Stimulated activated CD8-positive, alpha-beta memory T cell treated with anti-CD3 and anti-CD28 coated beads, Interleukin-4, amount 100 ng/mL, for 4 hours (primary cell): ENCODE data around the gene SLC25A29.
"Not testable (repeated sequence)": the region's sequence is repeated elsewhere in the genome, so short reads cannot be mapped to it uniquely, and the experiment has no call there.

Experiments used
- DNase-seq, 2 donors: peaks; one replicate each; pipeline ENCODE4 v3.0.0-alpha.2; 2020; ENCODE audit warnings: low read depth in 2 of 2, low spot score in 1 of 2

The SLC25A29 gene

DNA sequence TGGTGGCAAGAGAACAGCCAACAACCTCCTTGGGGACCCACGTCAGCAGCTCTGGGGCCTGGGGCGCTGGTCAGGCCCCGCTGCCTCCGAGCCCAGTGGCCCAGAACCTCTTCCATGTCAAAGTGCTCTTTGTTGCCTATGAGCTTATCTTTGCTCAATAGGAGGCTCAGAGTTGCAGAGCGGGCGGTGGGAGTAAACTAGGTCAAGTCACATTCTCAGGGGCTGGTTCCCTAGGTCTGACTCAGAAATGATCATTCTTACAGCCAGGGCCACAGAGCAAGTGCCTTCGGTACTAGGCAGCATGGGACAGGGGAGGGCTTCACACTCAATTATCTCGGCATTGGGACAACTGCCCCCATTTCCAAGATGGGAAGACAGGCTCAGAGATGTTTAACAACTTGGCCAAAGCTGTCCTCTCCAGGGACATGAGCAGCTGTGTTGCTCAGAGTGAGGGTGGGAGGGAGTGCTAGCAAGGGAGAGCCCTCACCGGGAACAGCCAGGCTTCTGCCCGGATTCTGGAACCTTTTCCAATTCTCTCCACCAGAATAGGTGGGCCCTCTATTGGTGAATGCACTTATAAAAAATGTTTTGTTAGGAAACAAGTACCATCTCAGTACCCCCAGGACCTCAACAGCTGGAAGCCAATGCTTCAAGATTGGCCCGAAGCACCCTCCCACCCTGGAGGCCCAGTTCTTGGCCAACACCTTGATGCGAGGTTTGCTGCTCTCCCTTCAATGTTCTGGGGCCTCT lies 11.9 kb downstream of the SLC25A29 start:
- DNase-seq: no peak

DNA sequence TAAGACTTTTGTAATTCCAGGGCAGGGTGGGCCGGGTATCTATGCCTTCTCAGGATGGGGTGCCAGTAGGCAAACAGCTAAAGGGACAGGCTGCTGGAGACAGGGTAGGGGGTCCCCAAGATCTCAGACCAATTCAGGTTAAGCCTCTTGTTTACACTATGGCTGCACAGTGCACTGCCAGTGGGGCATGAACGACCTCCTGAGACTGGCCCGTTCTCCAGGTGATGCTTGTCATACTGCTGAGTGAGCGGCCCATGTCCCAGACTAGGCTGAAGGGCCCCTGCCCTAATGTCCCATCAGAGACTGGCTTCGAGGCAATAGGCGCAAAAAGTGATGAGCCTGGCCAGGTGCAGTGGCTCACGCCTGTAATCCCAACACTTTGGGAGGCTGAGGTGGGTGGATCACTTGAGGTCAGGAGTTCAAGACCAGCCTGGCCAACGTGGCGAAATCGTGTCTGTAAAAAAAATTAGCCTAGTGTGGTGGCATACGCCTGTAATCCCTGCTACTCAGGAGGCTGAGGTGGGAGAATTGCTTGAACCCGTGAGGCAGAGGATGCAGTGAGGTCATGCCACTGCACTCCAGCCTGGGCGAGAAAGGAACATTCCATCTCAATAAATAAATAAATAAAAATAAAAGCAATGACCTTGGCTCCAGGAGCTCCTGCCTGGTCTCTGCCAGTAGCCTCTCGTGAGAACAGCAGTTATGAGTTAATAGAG lies 12.6 kb downstream of the SLC25A29 start:
- DNase-seq: no peak

DNA sequence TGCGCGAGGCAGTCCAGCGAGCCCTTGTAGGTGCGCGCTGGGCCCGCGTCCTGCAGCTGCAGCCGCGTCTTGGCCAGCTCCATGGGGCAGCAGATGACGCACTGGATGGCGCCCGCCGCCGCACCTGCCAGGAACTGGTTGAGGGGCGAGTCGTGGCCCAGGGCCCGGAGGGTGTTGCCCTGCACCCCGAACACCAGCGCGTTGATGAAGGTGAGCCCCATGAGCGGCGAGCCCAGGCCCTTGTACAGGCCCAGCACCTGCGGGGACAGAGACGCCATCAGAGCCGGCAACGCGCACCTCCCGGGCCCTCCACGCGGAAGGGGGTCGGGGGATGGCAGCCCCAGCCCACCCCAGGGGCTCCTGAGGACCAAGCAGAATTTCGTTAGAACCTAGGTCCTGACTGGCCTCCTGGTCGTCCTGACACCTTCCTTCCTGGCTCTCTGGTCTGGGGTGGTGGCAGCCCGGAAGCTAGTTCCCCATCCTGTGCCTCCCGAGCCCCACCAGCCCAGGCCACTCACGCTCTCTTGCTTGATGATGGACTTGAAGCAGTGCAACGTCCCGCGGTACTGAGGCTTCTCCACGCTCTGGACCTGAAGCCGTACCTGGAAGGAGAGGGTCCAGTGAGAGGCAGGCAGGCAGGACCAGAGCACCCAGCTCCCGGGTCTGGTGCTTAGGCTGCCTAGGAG lies 13.3 kb downstream of the SLC25A29 start:
- DNase-seq: no peak

DNA sequence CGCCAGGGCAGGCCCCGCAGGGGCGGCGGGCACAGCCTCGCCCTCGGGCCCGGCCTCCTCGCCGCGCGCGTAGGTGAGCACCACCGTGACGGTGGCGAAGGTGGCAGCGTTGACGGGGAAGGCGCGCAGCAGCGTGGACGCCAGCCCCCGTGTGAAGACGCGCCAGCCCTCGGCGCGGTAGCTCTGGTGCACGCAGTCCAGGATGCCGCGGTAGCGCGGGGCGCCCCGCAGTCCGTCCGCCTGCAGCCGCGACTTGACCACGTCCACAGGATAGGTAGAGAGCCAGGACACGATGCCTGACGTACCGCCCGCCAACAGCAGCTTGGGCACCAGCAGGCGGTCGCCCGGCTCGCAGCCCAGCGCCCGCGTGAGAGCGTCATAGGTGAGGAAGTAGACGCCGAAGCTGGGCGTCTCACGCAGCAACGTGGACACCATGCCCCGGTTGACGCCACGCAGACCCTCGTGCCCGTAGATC lies 13.9 kb downstream of the SLC25A29 start:
- DNase-seq: no peak

DNA sequence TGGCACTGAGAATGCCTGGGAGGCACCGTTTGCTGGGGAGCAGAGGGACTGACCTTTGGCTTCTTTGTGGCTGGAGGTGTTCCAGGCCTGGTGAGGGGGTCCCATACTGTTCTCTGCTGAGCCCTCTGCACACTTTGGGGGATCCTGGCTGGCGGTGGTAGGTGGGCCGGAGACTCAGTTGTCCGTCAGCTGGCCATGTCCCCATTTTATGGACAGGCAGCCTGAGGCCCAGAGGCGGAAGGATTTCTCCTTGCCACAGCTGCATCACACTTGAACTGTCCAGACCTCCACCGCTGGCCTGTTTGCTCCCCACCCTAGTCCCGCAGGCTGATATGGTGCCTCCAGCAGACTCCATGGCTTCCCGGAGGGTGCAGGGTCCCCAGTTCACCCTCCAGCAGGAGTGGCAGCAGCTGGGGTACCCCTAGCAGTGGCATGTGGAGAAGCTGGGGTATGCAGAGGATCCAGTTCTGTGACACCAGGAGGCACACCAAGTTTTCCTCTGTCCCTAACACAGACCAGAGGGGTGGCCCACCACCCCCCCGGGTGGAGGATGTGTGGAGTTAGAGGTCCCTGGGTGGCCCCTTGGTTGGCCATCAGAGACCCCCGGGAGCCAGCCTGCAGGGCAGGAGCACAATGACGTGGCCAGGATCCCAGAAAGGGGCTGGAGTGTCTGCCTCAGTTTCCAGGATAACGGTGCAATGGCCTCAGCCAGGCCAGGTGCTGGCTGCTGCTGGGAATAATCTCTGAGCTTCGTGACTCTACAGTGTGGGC lies 14.8 kb downstream of the SLC25A29 start:
- DNase-seq: no peak

DNA sequence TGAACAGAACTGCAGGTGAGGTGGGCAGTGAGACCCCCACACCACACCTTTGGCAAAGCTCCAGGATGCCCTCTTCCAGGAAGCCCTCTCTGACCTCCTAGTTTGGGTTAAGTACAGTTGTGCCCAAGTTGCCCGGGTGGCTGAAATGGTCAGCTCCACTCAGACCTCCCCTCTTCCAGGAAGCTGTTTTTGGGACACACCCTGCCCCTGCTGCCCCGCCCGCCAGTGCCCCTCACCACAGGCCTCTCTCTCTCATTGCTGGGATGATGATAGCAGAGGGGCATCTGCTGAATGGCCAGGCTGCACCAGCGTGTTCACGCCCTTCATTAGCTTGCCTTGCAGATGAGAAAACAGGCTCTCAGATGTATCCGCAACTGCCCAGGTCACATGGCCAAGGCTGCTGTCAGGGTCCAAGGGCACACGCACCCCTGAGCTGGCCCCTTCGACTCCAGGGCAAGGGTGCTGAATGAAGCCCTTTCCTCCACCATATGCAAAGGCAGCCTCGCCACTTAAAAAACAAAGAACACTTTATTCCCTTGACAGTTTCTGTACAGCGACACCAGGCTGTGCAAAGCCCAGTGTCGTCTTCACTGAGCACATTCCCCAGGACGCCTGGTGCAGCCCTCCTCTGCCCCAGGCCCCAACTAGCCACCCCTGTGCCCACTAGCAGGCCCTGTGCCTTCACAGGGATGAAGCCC lies 15.5 kb downstream of the SLC25A29 start:
- no peak for DNase-seq

DNA sequence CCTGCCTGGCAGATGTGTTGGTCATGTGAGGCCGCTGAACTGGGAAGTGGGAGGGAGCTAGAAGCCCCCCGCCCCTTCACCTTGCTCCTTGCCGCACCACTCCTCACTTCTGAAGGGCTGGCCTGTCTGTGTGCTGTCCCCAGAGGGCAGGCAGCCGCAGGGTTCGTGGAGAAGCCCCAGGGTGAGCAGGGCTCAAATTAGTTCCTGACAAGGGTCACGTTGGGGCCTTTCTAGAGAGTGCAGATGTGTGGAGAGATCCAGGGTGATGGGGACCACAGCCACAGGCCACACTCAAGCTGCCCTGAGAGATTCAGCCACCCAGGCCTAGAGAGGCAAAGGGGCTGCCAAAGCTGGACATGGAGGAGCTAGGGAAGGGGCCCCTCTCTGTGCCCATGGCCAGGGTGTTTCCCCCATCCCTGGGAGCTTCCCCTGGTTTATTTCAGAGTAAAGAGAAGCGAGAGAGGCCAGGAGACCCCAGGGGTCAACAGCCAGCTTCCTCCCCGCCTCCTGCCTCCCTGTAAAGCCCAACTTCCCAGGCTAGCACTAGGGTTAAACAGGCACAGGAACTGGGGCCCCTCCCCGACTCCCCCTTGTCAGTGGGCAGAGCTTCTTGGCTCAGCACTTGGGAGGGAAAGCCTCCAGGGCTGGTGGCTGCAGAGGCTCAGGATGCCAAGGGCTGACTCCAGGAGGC lies 16.2 kb downstream of the SLC25A29 start:
- no peak for DNase-seq

DNA sequence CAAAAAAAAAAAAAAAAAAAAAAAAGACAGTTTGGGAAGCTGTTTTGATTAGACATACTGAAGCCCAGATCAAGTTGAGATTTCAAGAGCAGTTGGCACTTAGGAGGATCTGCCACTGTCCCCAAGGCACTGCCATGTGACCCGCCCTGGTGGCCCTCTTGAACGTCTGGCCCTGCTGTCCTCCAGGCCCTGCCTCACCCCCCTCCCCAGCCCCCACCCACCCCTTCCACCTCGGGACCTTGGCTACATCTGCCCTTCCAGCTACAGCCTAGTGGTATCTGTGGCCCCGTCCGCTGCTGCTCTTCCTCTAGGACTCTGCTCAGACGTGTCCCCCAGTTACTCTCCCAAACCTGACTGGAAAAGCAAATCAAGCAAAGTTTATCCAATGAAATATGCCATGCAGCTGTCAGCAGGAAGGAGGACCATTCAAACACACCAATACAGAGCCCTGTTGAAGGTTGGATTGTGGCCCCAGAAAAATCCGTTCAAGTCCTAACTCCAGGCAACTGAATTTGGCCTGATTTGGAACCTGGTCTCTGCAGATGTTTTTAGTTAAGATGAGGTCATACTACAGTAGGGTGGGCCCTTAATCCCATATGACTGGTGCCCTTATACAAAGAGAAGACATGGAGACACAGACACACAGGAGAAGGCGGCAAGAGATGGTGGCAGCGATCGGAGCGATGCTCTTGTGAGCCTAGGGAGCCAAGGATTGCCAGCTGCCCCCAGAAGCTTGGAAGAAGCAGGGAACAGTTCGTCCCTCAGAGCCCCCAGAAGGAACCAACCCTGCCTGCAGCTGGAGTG lies 17.7 kb downstream of the SLC25A29 start:
- DNase-seq: no peak

DNA sequence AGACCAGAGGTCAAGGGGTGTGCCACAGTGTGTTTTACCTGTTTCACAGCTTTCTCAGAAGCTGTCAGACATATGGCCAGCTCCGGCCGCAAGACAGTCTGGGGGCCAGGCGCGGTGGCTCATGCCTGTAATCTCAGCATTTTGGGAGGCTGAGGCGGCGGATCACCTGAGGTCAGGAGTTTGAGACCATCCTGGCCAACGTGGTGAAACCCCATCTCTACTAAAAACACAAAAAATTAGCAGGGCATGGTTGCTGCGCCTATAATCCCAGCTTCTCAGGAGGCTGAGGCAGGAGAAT lies 18.3 kb downstream of the SLC25A29 start:
- not testable (repeated sequence) for DNase-seq

DNA sequence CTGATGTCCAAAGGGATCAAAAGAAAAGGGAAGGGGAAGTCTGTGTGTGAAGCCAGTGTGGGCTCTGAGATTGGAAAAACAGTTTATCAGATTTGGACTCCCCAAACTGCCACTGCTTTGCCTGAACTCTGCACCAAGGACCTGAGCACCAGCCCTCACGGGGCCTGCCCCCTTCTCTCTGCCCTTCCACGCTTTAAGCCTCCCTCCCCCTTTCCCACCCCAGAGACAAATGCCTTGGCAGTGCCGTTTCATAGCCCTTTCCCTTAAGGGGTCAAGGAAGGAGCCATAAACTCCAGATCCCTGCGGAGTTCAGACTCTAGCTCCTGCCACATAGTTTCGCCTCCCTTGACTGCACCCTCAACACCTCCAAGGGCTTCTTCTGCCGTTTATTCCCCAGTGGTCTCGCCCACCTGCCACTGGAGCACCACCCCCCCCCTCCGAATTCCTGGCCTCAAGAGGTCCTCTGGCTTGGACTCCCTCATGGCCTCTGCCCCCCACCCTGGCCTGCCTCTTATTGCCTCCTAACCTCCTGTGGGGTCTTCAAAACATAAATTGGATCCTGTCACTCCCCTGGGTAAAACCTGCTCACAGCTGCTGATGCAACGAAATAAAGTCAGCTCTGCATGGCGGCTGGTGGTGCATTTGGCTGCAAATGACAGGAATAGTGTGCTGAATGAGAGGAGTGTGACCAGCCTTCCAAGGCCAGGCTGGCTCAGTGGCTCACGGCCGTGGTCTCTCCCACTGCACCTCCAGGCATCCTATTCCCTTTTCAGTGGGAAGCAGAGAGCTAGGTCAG lies 18.8 kb downstream of the SLC25A29 start:
- DNase-seq: no peak

DNA sequence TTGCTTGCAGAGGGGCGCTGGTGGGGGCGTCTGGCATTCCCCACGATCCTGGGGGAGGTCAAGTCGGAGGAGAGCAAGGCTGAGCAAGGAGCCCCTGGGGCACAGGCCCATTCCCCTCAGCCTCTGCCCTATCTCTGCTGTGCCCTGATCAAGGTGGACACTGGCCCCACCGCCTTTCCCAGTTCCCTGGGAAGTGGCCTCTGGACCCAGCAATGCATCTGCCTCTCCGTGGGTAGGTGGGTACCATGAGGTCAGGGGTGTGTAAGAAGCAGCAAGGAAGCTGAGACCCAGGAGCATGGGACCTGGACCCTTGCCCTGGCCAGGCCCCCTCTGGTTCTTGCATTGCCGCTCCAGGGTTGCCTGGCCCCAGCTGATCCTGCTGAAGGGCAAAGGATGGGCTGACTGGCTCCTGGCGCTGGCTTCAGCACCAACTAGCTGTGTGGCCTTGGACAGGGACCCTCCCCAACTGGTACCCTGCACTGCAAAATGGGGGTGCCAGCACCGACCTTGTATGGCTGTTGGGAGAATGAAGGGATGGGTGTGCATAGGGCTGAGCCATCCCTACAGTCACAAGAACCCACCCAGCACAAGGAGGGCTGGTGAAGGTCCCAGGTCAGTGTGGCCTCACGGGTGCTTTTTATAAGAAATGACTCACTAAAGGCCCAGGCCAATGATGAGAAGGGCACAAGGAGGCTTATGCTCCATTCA lies 19.6 kb downstream of the SLC25A29 start:
- no peak for DNase-seq

DNA sequence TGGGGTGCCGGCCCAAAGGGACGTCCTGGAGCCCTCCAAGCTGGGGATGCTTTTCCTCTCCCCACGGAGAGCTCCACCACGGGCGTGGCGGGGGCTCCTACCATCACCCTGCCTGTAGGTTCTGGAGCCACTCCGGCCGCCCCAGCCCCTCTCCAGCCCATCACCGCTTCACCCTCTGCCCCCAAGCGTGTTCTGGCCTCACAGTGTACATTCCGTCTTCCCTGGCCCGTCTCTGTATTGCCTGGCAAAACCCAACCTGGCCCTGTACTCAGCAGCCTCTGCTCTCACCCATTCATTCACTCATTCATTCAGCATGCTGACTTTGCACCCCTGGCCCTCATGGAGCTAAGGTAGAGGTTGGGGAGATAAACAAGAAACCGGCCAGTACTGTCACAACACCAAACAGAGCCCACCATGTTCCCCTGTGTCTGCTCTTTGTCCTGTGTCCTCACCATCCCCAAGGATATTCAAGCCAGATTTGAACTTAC lies 20.3 kb downstream of the SLC25A29 start:
- no peak for DNase-seq

DNA sequence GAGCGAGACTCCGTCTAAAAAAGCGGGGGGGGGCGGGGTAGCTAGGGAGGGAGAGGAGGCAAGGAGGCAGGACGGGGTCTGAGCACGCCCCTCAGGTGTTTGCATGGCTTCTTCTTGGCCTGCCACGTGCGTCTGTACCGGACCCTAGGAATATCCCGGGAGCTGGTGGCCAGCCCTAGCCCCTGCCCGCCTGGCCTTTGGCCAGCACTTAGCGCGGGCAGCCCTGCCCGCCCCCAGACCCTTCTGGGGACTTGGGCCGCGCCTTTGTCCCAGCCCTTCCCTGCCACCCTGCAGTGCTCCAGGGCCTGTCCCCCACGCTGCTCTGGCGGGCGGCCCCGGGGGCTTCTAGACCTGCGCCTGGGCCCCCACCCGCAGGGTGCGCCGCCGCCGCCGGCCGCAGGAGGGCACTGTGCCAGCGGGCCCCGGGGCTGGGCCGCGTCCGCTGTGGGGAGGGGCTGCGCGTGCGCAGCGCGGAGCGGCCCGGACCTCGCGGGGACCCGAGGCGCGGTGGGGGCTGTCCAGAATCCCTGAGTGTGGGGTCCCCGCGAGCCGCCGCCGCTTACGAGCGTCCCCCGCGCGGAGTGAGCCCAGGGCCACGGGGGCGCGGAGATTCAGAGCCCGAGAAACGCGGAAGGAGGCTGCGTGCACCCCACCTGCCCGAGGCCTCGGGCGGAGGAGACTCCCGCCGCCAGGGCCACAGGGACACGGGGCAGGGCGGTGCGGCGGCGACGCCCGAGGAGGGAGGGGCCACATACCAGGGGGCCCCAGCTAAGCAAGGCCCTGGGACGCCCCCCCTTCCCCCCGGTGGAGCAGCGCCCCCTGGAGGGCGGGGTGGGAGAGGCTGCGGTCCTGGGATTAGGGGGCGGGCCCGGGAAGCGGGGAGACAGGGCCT lies 21.0 kb downstream of the SLC25A29 start:
- DNase-seq: peak; percentile 40 to 48

DNA sequence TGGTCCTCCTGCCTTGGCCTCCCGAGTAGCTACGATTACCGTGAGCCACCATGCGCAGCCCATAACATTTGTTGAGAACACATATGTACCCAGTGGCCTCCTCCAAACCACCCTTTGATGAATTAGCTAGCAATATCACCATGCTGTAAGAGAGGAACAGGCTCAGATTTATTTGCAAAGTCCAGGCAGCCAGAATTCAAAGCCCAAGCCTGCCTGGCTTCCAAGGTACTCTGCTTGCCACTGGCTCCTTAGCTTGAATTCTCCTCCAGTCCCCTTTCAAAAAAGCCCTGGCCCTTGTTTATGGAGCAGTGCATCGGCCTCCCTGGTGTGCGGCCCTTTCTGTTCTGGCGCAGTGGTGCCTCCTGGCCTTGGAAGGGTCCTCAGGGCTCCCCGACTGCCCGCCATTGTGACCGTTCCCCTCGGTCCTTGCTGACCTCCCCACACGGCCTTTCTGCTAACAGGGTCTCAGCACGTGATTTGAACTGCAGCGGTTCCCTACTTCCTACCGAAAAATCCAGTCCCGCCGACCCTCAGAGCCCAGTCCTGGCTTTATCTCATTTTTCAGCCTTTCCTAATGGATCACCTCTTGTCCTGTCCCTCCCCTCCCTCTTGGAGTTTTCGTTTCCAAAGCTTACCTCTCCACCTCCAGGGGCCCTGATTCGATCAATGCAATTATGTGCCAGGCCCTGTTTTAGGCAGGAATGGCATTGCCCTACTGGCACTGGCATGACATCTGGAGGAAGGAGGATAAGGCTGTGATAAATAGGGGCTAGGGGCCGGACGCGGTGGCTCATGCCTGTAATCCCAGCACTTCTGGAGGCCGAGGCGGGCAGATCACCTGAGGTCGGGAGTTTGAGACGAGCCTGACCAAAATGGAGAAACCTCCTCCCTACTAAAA lies 22.0 kb downstream of the SLC25A29 start:
- no peak for DNase-seq

DNA sequence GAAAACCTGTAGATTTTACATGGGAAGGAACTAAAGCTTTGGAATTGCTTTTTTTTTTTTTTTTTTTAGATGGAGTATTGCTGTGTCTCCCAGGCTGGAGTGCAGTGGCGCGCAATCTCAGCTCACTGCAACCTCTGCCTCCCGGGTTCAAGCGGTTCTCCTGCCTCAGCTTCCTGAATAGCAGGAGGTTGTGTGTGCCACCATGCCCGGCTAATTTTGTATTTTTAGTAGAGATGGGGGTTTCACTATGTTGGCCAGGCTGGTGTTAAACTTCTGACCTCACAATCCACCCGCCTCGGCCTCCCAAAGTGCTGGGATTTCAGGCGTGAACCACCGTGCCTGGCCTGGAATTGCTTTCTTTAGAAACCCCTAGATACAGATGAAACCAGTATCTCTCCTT lies 22.8 kb downstream of the SLC25A29 start:
- DNase-seq: not testable (repeated sequence)
